Tibial artery (tissue), 4 donors: ENCODE results near the gene COQ5.
A peak's percentile ranks its signal among the peaks of the same experiment; 100 is the strongest.

Experiments
- DNase-seq, 2 donors: peaks; one replicate each; pipeline ENCODE4 v3.0.0-alpha.2; 2019
- H3K27ac ChIP-seq, 2 donors: fragments of 200-600 bp; sonication (generic) in 1 of 2; 1 replicate in 1 of 2; 2 replicates in 1 of 2; pipeline ENCODE4 v1.5.1; 2018 to 2019; ENCODE audit warnings: mild to moderate bottlenecking in 1 of 2
- H3K27me3 ChIP-seq, 2 donors: fragments of 200-600 bp; sonication (generic) in 1 of 2; one replicate each; pipeline versions ENCODE4 v1.5.1 to v1.6.0; 2016 to 2019
- H3K36me3 ChIP-seq, 3 donors: fragments of 200-600 bp; sonication (generic) in 2 of 3; one replicate each; pipeline ENCODE4 v1.5.1; 2016 to 2019; ENCODE audit warnings: mild to moderate bottlenecking in 2 of 3
- H3K4me1 ChIP-seq, 4 donors: fragments of 200-600 bp; sonication (generic) in 2 of 4; 1 replicate in 3 of 4; 2 replicates in 1 of 4; pipeline ENCODE4 v1.5.1; 2016 to 2019
- H3K4me3 ChIP-seq, 2 donors: fragments of 200-600 bp; sonication (generic) in 1 of 2; 1 replicate in 1 of 2; 2 replicates in 1 of 2; pipeline ENCODE4 v1.5.1; 2018 to 2019; ENCODE audit warnings: mild to moderate bottlenecking in 2 of 2
- H3K9me3 ChIP-seq, 3 donors: fragments of 200-600 bp; sonication (generic) in 1 of 3; one replicate each; pipeline ENCODE4 v1.5.1; 2016 to 2019
- CTCF ChIP-seq, 2 experiments: fragments of 200-600 bp in 1 of 2; fragments of 450-650 bp in 1 of 2; IDR thresholded peaks; one replicate each; pipeline ENCODE4 v1.5.1; 2017 to 2019; ENCODE audit warnings: antibody characterized with exemption in 2 of 2, mild to moderate bottlenecking in 1 of 2, moderate library complexity in 1 of 2
- intact Hi-C: fragments of 100-400 bp; cut with DNase I; formaldehyde crosslinking; loops from one replicate; pipeline ENCODE4 v1.15.0; 2023; ENCODE audit warnings: low total_unique reads

Gene COQ5, protein sequence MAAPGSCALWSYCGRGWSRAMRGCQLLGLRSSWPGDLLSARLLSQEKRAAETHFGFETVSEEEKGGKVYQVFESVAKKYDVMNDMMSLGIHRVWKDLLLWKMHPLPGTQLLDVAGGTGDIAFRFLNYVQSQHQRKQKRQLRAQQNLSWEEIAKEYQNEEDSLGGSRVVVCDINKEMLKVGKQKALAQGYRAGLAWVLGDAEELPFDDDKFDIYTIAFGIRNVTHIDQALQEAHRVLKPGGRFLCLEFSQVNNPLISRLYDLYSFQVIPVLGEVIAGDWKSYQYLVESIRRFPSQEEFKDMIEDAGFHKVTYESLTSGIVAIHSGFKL

GRCh38 chr12:120528861-120529525 lies at the start of gene COQ5:
COQ5 (minus strand) TSS chr12:120529158; CDS start chr12:120529141, 17 bp downstream.
- Histone ChIP-seq H3K27me3 (no peaks in the 10 kb centered on the region), H3K36me3 (no peaks in the 10 kb centered on the region), H3K4me1 (peaks cover 0 to 18% (median 10%) of the 10 kb centered on the region in 4 donors), H3K27ac (peak within 1 kb of the TSS; percentile 89 to 95), H3K9me3 (no peaks in the 10 kb centered on the region), H3K4me3 (peak within 1 kb of the TSS; percentile 75 to 84)
- DNase-seq = peak; percentile 92 to 93
- no peak for TF ChIP-seq CTCF (IDR thresholded peaks at IDR 0.05)
- intact Hi-C loops = no loop called here

DNA sequence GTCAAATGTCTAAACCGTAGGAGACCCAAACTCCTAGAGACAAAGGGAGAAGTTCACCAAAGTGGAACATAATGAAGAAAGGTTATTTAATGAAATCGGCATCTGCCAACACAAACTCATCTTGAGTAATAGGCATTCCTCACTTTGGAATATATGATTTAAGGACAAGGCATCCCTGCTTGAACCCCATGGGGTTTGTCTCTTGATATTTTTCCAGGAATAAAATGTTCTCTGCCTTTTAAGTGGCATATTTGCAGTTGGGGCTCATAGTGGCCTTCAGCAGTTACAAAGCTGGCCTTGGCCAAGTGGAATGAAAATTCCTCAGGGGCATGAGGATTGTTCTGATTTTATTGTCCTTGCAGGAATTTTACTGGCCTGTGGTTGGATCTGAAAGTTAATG lies 45.1 kb upstream of the COQ5 start:
- TF ChIP-seq CTCF (IDR thresholded peaks at IDR 0.05) = no peak
- Histone ChIP-seq H3K9me3 (no peaks in the 10 kb centered on the region), H3K27ac (peak overlapping the region; percentile 10 to 48), H3K4me3 (no peak overlapping the region), H3K27me3 (no peaks in the 10 kb centered on the region), H3K4me1 (peaks cover 0 to 24% (median 10%) of the 10 kb centered on the region in 4 donors), H3K36me3 (peaks cover 79 to 100% (median 96%) of the 10 kb centered on the region in 3 donors)
- DNase-seq = no peak
- intact Hi-C loops = no loop called here

GRCh38 chr12:120573560-120573959 lies 44.6 kb upstream of the COQ5 start:
- H3K27ac ChIP-seq = peak overlapping the region; percentile 10 to 48
- TF ChIP-seq CTCF (IDR thresholded peaks at IDR 0.05) = no peak
- no peaks in the 10 kb centered on the region for H3K9me3 ChIP-seq
- H3K27me3 ChIP-seq = no peaks in the 10 kb centered on the region
- intact Hi-C loops = no loop called here
- no peak for DNase-seq
- peaks cover 0 to 24% (median 10%) of the 10 kb centered on the region in 4 donors for H3K4me1 ChIP-seq
- peaks cover 84 to 100% (median 96%) of the 10 kb centered on the region in 3 donors for H3K36me3 ChIP-seq
- no peak overlapping the region for H3K4me3 ChIP-seq

GRCh38 chr12:120571299-120571698 lies 42.3 kb upstream of the COQ5 start:
- Histone ChIP-seq H3K36me3 (peaks cover 84 to 100% (median 95%) of the 10 kb centered on the region in 3 donors), H3K9me3 (no peaks in the 10 kb centered on the region), H3K27me3 (no peaks in the 10 kb centered on the region), H3K4me3 (no peak overlapping the region), H3K27ac (no peak overlapping the region), H3K4me1 (peaks cover 0 to 24% (median 10%) of the 10 kb centered on the region in 4 donors)
- no peak for TF ChIP-seq CTCF (IDR thresholded peaks at IDR 0.05)
- intact Hi-C loops = no loop called here
- no peak for DNase-seq

DNA sequence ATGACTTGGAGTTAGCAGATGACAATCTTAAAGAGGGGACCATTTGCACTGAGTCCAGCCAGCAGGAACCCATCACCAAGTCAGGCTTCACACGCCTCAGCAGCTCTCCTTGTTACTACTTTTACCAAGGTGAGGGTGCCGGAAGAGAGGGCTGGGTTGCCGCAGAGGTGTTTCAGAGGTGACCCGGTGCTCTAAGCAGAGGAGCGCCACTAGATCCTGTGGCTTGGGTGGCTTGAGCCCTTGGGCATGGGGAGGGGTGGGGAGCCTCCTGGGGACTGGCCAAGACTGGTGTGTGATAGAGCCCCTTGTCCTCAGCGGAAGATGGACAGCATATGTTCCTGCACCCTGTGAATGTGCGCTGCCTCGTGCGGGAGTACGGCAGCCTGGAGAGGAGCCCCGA lies 34.5 kb upstream of the COQ5 start:
- intact Hi-C loops = no loop called here
- no peak for TF ChIP-seq CTCF (IDR thresholded peaks at IDR 0.05)
- Histone ChIP-seq H3K36me3 (peaks cover 86 to 100% (median 88%) of the 10 kb centered on the region in 3 donors), H3K9me3 (no peaks in the 10 kb centered on the region), H3K27ac (no peak overlapping the region), H3K27me3 (no peaks in the 10 kb centered on the region), H3K4me1 (no peaks in the 10 kb centered on the region), H3K4me3 (no peak overlapping the region)
- DNase-seq = no peak
